A549 (cell line): ENCODE data around the gene ANTXR2. TPM values are rescaled to one million over a fixed set of nuclear protein-coding genes. Genes with fewer than 3 reads are reported as not detected.

Experiments
- ATAC-seq, 2 experiments: fragments of 200-7000 bp in 1 of 2; fragments of >200 bp in 1 of 2; cut with Nextera tagmentation in 1 of 2; cut with Tn5 transposase in 1 of 2; 3 replicates each; pipeline versions ENCODE4 v1.8.0 to v1.9.1; 2018 to 2020; ENCODE audit warnings: mild to moderate bottlenecking in 1 of 2, moderate library complexity in 1 of 2
- CTCF ChIA-PET: fragments of 300-600 bp; sonication (Branson Sonifier 250); formaldehyde crosslinking; extraction: SDS; loops from one replicate; lab custom pipeline; 2021; ENCODE audit warnings: antibody characterized with exemption, inconsistent platforms; lab: Yijun Ruan, JAX
- POLR2A ChIA-PET: fragments of 350-600 bp; formaldehyde crosslinking; extraction: SDS; loops from one replicate; lab custom pipeline; 2021; ENCODE audit warnings: antibody characterized with exemption, inconsistent platforms; lab: Yijun Ruan, JAX
- DNase-seq, 2 experiments: peaks; one replicate each; pipeline versions ENCODE4 v3.0.0 to v3.0.0-alpha.2; 2011 to 2016; ENCODE audit warnings: low read depth in 1 of 2, low spot score in 1 of 2
- FAIRE-seq: peaks from 2 replicates; lab custom pipeline; 2011; peaks lifted over from hg19 to GRCh38; lab: Jason Lieb, UNC
- H3K27ac ChIP-seq, 2 experiments: fragments of >200 bp; sonication (Bioruptor Twin); formaldehyde crosslinking; 3 replicates each; pipeline ENCODE4 v1.5.1; 2016 to 2017
- H3K4me1 ChIP-seq: fragments of >200 bp; sonication (Bioruptor Twin); formaldehyde crosslinking; 3 replicates; pipeline ENCODE4 v1.6.1; 2016
- H3K4me2 ChIP-seq: fragments of >200 bp; sonication (Bioruptor Twin); formaldehyde crosslinking; 3 replicates; pipeline ENCODE4 v1.6.1; 2016
- H3K4me3 ChIP-seq: fragments of >200 bp; sonication (Bioruptor Twin); formaldehyde crosslinking; 3 replicates; pipeline ENCODE4 v1.5.1; 2016
- H3K9me3 ChIP-seq: fragments of >200 bp; sonication (Bioruptor Twin); formaldehyde crosslinking; 3 replicates; pipeline ENCODE4 v1.6.1; 2016
- CBX2 ChIP-seq: fragments of 200-600 bp; sonication (generic); IDR thresholded peaks from 2 replicates; pipeline ENCODE4 v1.6.1; 2016; ENCODE audit warnings: low read depth, mild to moderate bottlenecking, borderline replicate concordance
- CBX8 ChIP-seq: fragments of 200-600 bp; sonication (generic); IDR thresholded peaks from 2 replicates; pipeline ENCODE4 v1.6.1; 2016
- CHD2 ChIP-seq: fragments of 150-350 bp; IDR thresholded peaks from 2 replicates; pipeline ENCODE4 v1.6.1; 2014; ENCODE audit warnings: low read length; ENCODE audit not compliant: partially characterized antibody
- EHF ChIP-seq: fragments of 250-450 bp; sonication (Bioruptor Pico); IDR thresholded peaks from 2 replicates; pipeline ENCODE4 v1.5.0; 2020; ENCODE audit warnings: mild to moderate bottlenecking
- EHMT2 ChIP-seq: fragments of 200-600 bp; sonication (generic); IDR thresholded peaks from 2 replicates; pipeline ENCODE4 v1.6.1; 2016; ENCODE audit warnings: antibody characterized with exemption, low read depth, mild to moderate bottlenecking, moderate library complexity
- FOSB ChIP-seq: fragments of 250-450 bp; sonication (Bioruptor Pico); IDR thresholded peaks from 2 replicates; pipeline ENCODE4 v1.5.0; 2020; ENCODE audit warnings: mild to moderate bottlenecking, moderate library complexity
- FOSL2 ChIP-seq, 2 experiments: fragments of 450-650 bp in 1 of 2; fragments of >200 bp in 1 of 2; sonication (Bioruptor Twin) in 1 of 2; formaldehyde crosslinking; IDR thresholded peaks; 2 replicates each; pipeline versions ENCODE4 v1.5.0 to v1.6.1; 2016 to 2020; ENCODE audit warnings: mild to moderate bottlenecking in 1 of 2, moderate library complexity in 1 of 2
- HEYL ChIP-seq: fragments of 250-450 bp; sonication (Bioruptor Pico); IDR thresholded peaks from 2 replicates; pipeline ENCODE4 v1.8.0; 2021; ENCODE audit warnings: mild to moderate bottlenecking, moderate library complexity
- HOXB13 ChIP-seq: fragments of 250-450 bp; sonication (Bioruptor Pico); IDR thresholded peaks from 2 replicates; pipeline ENCODE4 v1.5.0; 2020; ENCODE audit warnings: low read depth, mild to moderate bottlenecking, moderate library complexity
- NFE2L2 ChIP-seq: fragments of 150-350 bp; conservative IDR thresholded peaks from 2 replicates; pipeline ENCODE4 v1.6.1; 2014; ENCODE audit warnings: low read length
- NPAS2 ChIP-seq: fragments of 250-450 bp; sonication (Bioruptor Pico); IDR thresholded peaks from 2 replicates; pipeline ENCODE4 v1.8.0; 2022; ENCODE audit warnings: mild to moderate bottlenecking, moderate library complexity, borderline replicate concordance
- NR3C1 ChIP-seq: fragments of >200 bp; sonication (Bioruptor Twin); formaldehyde crosslinking; IDR thresholded peaks from 3 replicates; pipeline ENCODE4 v1.6.1; 2017
- RAD21 ChIP-seq, 2 experiments: fragments of >200 bp in 1 of 2; sonication (Bioruptor Twin) in 1 of 2; formaldehyde crosslinking in 1 of 2; IDR thresholded peaks in 1 of 2; conservative IDR thresholded peaks in 1 of 2; 2 replicates in 1 of 2; 3 replicates in 1 of 2; pipeline ENCODE4 v1.6.1; 2012 to 2018; ENCODE audit warnings: inconsistent platforms in 1 of 2
- RARB ChIP-seq: fragments of 250-450 bp; sonication (Bioruptor Pico); IDR thresholded peaks from 2 replicates; pipeline ENCODE4 v1.8.0; 2021; ENCODE audit warnings: mild to moderate bottlenecking, moderate library complexity
- RCOR1 ChIP-seq: fragments of 150-350 bp; IDR thresholded peaks from 2 replicates; pipeline ENCODE4 v1.6.1; 2014; ENCODE audit warnings: antibody characterized with exemption, low read length, low read depth
- SREBF2 ChIP-seq: fragments of 450-650 bp; IDR thresholded peaks from 2 replicates; pipeline ENCODE4 v1.6.1; 2014; ENCODE audit warnings: mild to moderate bottlenecking, moderate library complexity
- ZC3H11A ChIP-seq: fragments of 450-650 bp; IDR thresholded peaks from 2 replicates; pipeline ENCODE4 v1.6.1; 2014; ENCODE audit warnings: antibody characterized with exemption, mild to moderate bottlenecking
- ZFP36 ChIP-seq: fragments of 450-650 bp; IDR thresholded peaks from 2 replicates; pipeline ENCODE4 v1.6.1; 2014; ENCODE audit warnings: borderline replicate concordance; ENCODE audit not compliant: partially characterized antibody
- ZSCAN20 ChIP-seq: fragments of 250-450 bp; sonication (Bioruptor Pico); IDR thresholded peaks from 2 replicates; pipeline ENCODE4 v1.8.0; 2022; ENCODE audit warnings: mild to moderate bottlenecking, moderate library complexity
- WGBS: methylation state at CpG from one replicate; pipeline ENCODE4 v1.1.6; 2017; ENCODE audit errors: missing lambda C conversion rate; 5-methylcytosine and 5-hydroxymethylcytosine counted together
- polyA plus RNA-seq, 4 experiments: library from polyadenylated mRNA; depleted of rRNA in 3 of 4; stranded (reverse); fragments of >200 nt; fragmentation: RNase III in 1 of 4; extraction: RNeasy Plus Mini Kit Qiagen cat#74134 plus additional on column Dnase treatment in 1 of 4; gene quantifications; 2 replicates in 3 of 4; 3 replicates in 1 of 4; pipeline ENCODE4 v1.2.3, GENCODE V29; 2011 to 2017
- TF ChIP-seq, protein P1 (sequence below): fragments of 250-450 bp; sonication (Bioruptor Pico); IDR thresholded peaks from 2 replicates; pipeline ENCODE4 v1.5.0; 2021; ENCODE audit warnings: mild to moderate bottlenecking, moderate library complexity, borderline replicate concordance
- TF ChIP-seq, protein P2 (sequence below): IDR thresholded peaks from 2 replicates; pipeline ENCODE4 v1.6.1; 2012; ENCODE audit warnings: low read depth, borderline replicate concordance

ANTXR2 gene
- polyA plus RNA-seq, 2 of the 4 experiments (the other 2 are of a cell fraction), result 2.3 to 3.0 TPM

DNA sequence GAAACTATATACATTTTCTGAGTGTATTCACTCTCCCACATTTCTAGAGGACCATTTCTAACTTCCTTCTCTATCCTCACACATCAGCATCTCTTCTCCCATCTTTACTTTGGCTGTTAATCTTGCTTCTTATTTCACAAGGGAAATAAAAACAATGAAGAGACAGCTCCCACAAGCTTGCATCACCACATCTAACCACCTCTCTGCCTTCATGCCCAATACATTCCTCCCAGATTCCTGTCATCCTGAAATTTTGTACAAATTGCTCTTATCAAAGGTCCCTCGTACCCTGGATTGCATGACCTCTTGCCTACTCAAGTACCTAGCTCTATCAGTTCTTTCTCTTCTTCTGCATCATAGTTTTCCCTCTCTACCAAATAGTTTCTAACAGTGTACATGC, 215.2 kb downstream of the ANTXR2 start:
- H3K4me3 ChIP-seq, result no peak overlapping the region
- CTCF ChIA-PET, result no interaction called here
- 5% methylated on average over 1 of the region's 1 CpG for WGBS
- H3K9me3 ChIP-seq, result no peaks in the 10 kb centered on the region
- no peaks in the 10 kb centered on the region for H3K4me1 ChIP-seq
- no peak for ATAC-seq
- no peak overlapping the region for H3K27ac ChIP-seq
- POLR2A ChIA-PET, result no interaction called here
- TF ChIP-seq RCOR1 (no peak), ZC3H11A (no peak), RARB (CRISPR knock-in tag) (no peak), SREBF2 (no peak), ZSCAN20 (CRISPR knock-in tag) (no peak), NR3C1 (no peak), ZFP36 (no peak)
- TF ChIP-seq, protein P1, sequence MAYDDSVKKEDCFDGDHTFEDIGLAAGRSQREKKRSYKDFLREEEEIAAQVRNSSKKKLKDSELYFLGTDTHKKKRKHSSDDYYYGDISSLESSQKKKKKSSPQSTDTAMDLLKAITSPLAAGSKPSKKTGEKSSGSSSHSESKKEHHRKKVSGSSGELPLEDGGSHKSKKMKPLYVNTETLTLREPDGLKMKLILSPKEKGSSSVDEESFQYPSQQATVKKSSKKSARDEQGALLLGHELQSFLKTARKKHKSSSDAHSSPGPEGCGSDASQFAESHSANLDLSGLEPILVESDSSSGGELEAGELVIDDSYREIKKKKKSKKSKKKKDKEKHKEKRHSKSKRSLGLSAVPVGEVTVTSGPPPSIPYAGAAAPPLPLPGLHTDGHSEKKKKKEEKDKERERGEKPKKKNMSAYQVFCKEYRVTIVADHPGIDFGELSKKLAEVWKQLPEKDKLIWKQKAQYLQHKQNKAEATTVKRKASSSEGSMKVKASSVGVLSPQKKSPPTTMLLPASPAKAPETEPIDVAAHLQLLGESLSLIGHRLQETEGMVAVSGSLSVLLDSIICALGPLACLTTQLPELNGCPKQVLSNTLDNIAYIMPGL, result no peak
- no peak for FAIRE-seq
- H3K4me2 ChIP-seq, result no peak overlapping the region
- DNase-seq, result no peak

DNA sequence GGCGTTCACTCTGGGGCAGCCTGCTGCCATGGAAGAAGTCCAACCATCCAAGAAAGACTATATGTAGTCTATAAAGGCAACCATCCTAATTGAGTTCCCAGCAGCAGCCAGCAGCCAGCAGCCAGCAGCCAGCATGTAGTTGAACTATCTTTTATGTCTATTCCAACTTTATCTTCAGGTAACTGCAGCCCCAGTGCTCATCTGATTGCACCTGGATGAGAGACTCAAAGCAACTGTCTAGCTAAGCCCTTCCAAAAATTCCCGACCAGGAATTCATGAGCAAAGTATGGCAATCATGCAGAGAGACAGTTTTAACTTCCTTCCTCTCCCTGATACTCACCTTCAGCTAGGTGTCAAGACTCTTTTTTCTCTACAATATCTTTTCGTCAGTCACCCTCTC, 216.8 kb downstream of the ANTXR2 start:
- TF ChIP-seq NPAS2 (CRISPR knock-in tag) (no peak), RAD21 (conservative IDR thresholded peaks at IDR 0.05 in 1 of 2, IDR thresholded peaks at IDR 0.05 in 1 of 2) (no peak)

DNA sequence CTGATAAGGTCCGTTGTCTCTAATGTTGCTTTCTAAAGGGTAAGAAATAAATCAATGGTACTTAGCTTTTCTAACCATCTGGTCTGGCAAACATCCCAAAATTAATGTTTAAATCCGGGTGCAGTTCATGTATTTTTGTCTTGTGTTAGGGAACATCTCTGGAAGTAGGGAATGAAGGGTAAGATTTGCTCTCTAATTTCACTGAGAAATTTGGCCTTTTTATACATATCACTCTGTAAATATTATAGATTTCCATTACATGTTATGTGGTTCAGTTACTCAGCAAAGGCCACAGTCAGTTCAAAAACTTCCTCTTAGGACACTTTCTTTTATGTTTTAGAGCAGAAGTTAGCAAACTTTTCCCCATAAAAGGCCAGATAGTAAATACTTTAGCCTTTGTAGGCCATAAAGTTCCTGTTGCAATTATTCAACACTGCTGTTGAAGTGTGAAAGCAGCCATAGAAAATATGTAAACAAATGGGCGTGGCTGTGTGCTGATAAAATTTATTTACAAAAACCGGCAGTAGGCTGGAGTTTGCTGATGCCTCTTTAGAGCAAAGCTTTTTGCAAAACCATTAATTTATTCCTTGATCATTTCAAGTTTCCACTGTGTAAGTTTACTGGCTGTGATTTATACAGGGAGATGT, 218.1 kb downstream of the ANTXR2 start:
- H3K4me1 ChIP-seq, result no peaks in the 10 kb centered on the region
- ChIA-PET POLR2A (no interaction called here), CTCF (no interaction called here)
- H3K4me2 ChIP-seq, result no peak overlapping the region
- no peaks in the 10 kb centered on the region for H3K9me3 ChIP-seq
- no peak for TF ChIP-seq EHF (CRISPR knock-in tag)
- TF ChIP-seq FOSB (CRISPR knock-in tag), result no peak
- no peak for TF ChIP-seq NFE2L2
- no peak for TF ChIP-seq ZSCAN20 (CRISPR knock-in tag)
- TF ChIP-seq, protein P2, sequence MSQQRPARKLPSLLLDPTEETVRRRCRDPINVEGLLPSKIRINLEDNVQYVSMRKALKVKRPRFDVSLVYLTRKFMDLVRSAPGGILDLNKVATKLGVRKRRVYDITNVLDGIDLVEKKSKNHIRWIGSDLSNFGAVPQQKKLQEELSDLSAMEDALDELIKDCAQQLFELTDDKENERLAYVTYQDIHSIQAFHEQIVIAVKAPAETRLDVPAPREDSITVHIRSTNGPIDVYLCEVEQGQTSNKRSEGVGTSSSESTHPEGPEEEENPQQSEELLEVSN, result no peak
- TF ChIP-seq CBX8, result no peak
- TF ChIP-seq CBX2, result no peak
- TF ChIP-seq HEYL (CRISPR knock-in tag), result no peak
- TF ChIP-seq FOSL2 (IDR thresholded peaks at IDR 0.05), result no peak
- TF ChIP-seq FOSL2 (CRISPR knock-in tag; IDR thresholded peaks at IDR 0.05), result no peak
- TF ChIP-seq EHMT2, result no peak
- no peak for TF ChIP-seq ZFP36
- no peak for TF ChIP-seq HOXB13 (CRISPR knock-in tag)
- no peak for TF ChIP-seq CHD2
- 12% methylated on average over 4 of the region's 4 CpGs for WGBS
- H3K4me3 ChIP-seq, result no peak overlapping the region
- DNase-seq, result no peak
- no peak for FAIRE-seq
- ATAC-seq, result no peak
- H3K27ac ChIP-seq, result no peak overlapping the region

More for the DNA sequence above, 216.8 kb downstream of the ANTXR2 start:
- POLR2A ChIA-PET, result no interaction called here
- Histone ChIP-seq H3K27ac (no peak overlapping the region), H3K4me2 (no peak overlapping the region), H3K4me3 (no peak overlapping the region), H3K9me3 (no peaks in the 10 kb centered on the region), H3K4me1 (no peaks in the 10 kb centered on the region)
- 5% methylated on average over 3 of the region's 3 CpGs for WGBS
- no peak for FAIRE-seq
- DNase-seq, result no peak
- ATAC-seq, result no peak
- CTCF ChIA-PET, result no interaction called here
